GM21515 (cell line): Measurements from ENCODE around the gene TNFRSF6B.
A peak's percentile ranks its signal among the peaks of the same experiment; 100 is the strongest.
"Not testable (repeated sequence)": the region's sequence is repeated elsewhere in the genome, so short reads cannot be mapped to it uniquely, and the experiment has no call there.

Experiments
- ATAC-seq: cut with Tn5 transposase; IDR thresholded peaks from one replicate; pipeline ENCODE4 v1.9.1; 2021; ENCODE audit not compliant: unreplicated experiment

TNFRSF6B gene

DNA sequence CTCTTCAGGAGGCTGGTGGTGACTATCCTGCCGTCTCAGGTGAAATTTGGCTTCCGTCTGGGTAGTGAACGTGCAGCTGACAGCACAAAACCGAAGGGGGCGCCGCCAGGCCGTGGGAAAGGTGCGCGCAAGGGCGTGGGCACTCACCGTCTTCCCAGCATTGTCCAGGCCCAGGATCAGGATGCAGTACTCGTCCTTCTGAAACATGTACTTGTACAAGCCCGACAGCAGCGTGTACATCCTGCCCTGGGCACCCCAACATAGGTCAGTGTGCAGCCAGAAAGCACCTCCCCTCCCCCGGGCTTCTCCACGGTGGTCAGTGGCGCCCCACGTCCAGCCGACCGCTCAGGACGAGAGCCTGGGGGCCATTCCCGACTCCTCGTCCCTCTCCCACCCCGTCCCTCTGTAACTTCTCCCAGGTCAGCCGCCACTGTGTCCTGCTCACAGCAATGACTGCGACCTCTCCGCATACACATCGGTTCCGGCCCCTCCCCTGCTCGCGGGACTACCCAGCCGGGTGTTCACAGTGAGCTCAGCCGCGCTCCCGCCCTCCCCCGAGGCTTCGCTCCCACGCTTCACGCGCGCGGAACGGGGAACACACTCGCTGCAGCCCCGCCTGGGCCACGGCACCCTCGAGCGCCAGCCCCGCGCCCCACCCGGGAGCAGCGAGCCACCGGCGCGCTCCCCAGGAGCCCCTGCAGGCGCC, 10.6 kb downstream of the TNFRSF6B start:
- ATAC-seq, result peak; percentile 26

DNA sequence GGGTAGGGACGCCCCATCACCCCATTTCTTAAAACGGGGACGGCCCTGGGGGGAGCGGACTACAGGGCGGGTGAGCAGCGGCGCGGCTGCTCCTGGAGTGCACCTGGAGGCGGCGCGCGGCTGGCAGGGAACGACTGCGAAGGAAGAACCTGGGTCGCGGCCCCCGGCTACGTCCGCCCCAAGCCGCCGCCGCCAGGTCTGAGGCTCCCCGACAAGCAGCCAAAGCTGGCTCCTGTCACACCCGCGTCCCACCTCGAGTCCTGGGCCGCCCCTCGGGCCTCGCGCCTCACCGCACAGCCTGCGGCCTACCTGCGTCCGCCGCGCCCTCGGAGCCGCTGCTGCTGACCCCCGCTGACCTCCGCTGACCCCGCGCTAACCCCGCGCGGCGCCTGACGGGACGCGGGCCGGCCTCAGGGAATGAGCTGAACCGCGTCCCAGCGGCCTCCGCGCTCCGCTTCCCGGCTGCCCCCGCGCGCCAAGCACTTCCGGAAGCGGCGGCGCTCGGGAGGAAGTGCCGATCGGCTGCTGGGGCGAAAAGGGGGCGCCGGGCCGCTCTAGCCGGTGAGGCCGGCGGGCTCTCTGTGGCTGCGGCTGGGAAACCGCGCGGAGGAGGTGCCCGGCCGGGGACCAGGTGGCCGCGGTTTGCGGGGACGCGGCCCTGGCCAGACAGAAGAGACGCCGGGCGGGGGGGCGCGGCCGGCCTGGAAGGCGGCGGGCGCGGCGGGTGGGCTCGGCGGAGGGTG, 11.3 kb downstream of the TNFRSF6B start, which contains the start of the genes ARFRP1 and ZGPAT:
TSS of gene ARFRP1 (minus strand) at position 419 of the 743 bp plus-strand sequence. CDS start 885 bp downstream, outside the sequence.
TSS of gene ZGPAT (plus strand) at position 482 of the 743 bp plus-strand sequence. CDS start 542 bp downstream, outside the sequence.
- peak; percentile 57 for ATAC-seq

DNA sequence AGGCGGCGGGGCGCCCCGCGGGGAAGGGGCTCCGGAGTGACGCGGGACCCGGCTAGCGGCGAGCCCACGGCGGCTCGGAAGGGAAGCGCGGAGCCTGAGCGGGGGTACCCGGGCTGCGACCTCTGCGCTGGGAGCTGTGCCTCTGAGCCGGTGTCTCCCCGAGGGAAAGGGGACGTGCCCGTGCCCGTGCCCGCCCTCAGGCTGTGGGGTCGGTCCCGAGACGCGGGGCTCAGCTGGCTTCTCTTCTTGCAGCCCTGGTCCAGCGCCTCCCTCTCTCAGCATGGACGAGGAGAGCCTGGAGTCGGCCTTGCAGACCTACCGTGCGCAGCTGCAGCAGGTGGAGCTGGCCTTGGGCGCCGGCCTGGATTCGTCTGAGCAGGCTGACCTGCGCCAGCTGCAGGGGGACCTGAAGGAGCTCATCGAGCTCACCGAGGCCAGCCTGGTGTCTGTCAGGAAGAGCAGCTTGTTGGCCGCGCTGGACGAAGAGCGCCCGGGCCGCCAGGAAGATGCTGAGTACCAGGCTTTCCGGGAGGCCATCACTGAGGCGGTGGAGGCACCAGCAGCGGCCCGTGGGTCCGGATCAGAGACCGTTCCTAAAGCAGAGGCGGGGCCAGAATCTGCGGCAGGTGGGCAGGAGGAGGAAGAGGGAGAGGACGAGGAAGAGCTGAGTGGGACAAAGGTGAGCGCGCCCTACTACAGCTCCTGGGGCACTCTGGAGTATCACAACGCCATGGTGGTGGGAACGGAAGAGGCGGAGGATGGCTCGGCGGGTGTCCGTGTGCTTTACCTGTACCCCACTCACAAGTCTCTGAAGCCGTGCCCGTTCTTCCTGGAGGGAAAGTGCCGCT, 12.1 kb downstream of the TNFRSF6B start:
- peak; percentile 14 for ATAC-seq

DNA sequence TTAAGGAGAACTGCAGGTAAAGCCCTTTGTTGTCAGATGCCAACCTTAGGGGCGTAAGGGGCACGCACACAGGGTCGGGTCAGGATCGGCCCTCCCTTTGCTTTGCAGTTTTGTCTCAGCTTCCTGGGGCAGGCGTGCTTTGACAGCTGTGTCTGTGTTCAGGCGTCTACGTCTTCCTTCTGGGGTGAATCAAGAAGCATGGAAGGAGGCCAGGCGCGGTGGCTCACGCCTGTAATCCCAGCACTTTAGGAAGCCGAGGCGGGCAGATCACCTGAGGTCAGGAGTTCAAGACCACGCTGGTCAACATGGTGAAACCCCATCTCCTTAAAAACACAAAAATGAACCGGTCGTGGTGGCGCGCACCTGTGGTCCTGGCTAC, 12.7 kb downstream of the TNFRSF6B start:
- ATAC-seq, result no peak

DNA sequence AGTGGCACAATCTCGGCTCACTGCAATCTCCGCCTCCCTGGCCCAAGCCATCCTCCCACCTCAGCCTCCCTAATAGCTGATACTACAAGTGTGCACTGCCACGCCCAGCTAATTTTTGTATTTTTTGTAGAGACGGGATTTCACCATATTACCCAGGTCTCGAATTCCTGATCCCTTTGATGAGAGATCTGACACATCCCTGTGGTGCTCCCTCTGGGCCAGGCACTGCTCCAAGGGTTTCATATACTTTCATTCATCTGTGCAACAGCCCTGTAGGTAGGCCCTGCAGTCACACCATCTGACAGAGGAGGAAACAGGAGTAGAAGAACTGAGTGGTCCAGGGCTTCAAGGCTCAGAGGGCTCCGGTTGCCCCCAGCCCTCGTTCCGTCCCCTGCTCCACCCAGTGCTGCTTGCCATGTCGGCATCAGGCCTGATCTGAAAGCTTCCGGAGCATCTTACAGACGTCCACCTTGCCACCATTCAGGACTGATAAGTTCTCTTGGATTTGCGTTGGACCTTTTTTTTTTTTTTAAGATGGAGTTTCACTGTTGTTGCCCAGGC, 14.7 kb downstream of the TNFRSF6B start:
- ATAC-seq, result no peak

DNA sequence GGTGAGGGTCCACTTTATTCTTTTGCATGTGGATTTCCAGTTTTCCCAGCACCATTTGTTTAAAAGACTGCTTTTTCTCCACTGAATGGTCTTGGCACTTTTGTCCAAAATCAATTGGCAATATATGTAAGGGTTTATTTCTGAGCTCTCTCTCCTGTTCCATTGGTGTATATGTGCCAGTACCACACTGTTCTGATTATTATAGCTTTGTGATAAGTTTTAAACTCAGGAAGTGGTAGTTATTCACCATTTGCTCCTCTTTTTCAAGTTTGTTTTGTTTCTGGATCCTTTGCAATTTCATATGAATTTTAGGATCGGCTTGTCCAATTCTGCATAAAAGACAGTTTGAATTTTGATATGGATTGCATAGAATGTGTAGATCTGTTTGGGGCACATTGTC, 15.7 kb downstream of the TNFRSF6B start:
- ATAC-seq, result no peak

DNA sequence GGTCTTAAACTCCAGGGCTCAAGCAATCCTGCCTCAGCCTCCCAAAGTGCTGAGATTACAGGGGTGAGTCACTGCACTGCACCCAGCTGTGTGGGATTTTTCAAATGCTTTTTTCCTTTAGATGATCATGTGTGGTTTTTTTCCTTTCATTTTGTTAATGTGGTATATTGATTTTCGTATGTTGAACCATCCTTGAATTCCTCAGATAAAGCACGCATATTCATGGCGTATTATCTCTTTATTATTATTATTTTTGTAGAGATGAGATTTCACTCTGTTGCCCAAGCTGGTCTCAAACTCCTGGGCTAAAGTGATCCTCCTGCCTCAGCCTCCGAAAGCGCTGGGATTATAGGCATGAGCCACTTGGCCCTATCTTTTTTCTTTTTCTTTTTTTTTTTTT, 18.4 kb downstream of the TNFRSF6B start:
- ATAC-seq, result no peak

DNA sequence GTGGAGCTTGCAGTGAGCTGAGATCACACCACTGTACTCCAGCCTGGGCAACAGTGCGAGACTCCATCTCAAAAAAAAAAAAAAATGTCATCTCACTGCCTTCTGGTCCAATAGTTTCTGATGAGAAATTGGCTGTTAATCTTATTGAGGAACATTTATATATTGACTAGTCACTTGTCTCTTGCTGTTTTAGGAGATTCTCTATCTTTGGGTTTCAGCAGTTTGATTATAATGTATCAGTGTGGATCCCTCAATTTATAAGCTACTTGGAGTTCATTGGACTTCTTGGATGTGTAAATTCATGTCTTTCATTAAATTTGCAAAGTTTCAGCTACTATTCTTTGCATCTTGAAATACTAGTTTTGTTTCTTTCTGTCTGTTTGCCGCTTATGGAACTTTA, 22.5 kb downstream of the TNFRSF6B start:
- ATAC-seq, result no peak

DNA sequence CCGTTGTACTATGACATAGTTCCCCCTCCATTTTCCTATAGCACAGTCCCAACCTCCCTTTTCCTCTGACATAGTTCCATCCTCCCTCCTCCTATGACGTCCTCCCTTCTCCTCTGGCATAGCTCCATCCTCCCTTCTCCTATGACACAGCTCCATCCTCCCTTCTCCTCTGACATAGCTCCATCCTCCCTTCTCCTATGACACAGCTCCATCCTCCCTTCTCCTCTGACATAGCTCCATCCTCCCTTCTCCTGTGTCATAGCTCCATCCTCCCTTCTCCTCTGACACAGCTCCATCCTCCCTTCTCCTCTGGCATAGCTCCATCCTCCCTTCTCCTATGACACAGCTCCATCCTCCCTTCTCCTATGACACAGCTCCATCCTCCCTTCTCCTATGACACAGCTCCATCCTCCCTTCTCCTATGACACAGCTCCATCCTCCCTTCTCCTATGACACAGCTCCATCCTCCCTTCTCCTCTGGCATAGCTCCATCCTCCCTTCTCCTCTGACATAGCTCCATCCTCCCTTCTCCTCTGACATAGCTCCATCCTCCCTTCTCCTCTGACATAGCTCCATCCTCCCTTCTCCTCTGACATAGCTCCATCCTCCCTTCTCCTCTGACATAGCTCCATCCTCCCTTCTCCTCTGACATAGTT, 26.6 kb downstream of the TNFRSF6B start:
- not testable (repeated sequence) for ATAC-seq

DNA sequence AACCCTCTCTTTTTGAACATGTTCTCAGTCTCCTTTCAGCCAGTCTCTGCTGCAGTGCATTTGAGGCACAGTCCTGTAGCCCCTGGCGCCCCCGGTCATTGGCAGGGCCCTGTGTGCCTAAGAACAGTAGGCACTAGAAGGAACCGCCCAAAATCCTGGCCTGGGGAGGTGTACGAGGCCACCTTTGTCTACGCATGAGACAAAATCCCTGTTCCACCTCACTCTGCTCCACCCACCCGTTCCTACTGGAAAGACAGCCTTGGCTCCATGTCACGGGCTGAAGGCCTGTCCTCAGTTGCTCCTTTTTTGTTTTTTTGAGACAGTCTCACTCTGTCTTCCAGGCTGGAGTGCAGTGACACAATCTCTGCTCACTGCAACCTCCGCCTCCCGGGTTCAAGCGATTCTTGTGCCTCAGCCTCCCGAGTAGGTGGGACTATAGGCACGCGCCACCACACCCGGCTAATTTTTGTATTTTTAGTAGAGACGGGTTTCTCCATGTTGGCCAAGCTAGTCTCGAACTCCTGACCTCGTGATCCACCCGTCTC, 33.8 kb downstream of the TNFRSF6B start:
- ATAC-seq, result not testable (repeated sequence)

DNA sequence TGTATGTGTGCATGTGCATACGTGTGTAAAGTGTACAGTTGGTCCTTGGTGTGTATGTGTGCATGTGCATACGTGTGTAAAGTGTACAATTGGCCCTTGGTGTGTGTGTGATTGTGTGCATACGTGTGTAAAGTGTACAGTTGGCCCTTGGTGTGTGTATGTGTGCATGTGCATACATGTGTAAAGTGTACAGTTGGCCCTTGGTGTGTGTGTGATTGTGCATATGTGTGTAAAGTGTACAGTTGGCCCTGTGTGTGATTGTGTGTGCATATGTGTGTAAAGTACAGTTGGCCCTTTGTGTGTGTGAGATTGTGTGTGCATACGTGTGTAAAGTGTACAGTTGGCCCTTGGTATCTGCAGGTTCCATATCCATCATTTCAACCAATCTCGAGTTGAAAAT, 35.0 kb downstream of the TNFRSF6B start:
- ATAC-seq, result no peak

DNA sequence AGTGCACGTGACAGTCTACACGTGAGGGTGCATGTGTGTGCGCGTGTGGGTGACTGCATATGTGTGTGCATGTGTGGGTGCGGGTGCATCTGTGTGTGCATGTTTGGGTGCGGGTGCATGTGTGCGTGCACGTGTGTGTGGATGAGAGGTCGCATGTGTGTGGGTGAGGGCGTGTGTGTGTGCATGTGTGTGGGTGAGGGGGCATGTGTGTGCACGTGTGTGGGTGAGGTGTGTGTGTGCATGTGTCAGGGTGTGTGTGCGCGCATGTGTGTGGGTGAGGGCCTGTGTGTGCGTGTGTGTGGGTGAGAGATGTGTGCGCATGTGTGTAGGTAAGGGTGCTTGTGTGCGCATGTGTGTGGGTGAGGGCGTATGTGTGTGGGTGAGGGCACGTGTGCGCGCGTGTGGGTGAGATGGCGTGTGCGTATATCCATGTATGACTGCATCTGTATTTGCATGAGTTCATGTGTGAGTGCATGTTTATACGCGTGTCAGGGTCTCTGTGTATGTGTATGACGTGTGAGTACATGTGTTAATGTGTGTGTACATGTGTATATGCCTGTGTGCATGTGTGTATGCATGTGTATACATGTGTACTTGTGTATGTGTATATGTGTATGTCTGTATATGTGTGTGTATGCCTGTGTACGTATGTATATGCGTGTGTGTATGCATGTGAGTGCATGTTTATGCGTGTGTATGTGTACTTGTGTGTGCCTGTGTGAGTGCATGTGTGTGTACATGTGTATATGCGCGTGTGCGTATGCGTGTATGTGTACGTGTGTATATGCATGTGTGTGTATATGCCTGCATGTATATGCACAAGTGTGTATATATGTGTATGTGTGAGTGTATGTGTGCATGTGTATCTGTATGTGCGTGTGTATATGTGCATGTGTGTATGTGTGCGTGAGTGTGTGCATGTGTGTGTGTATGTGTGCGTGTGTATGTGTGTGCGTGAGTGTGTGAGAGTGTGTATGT, 36.0 kb downstream of the TNFRSF6B start:
- ATAC-seq, result no peak

DNA sequence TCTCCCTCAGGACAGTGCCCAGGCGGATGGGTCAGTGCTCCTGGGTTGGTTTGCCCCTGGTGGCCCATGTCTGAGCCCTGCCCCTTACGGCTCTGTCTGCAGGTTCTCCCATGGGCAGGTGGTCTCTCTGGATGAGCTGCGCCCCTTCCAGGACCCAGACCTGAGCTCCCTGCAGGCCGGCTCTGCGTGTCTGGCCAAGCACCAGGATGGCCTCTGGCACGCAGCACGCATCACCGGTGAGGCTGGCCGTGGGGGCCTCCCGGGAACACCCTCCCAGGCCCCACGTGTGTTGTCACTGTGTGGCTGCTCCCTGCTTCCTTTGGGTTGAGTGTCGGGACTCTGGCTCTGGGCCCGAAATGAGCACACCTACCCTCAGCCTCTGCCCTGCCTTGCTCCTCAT, 36.7 kb downstream of the TNFRSF6B start:
- no peak for ATAC-seq

DNA sequence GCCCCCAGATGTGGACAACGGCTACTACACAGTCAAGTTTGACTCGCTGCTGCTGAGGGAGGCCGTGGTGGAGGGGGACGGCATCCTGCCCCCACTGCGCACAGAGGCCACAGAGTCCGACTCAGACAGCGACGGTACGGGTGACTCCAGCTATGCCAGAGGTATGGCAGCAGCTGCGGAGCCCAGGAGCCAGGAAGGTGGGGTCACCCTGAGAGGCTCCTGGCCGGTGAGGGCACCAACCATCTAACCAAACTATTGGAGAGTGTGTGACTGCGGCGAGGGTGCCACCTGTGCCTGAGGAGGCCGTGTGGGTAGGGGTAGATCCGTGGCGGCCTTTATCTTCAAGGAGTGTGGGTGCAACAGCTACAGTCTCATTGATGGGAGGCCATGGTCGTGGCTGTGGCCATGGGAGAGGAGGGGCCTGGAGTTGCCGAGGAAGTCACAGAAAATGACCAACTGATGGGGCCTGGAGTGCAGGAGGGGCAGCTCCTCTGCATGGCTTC, 37.2 kb downstream of the TNFRSF6B start:
- no peak for ATAC-seq

DNA sequence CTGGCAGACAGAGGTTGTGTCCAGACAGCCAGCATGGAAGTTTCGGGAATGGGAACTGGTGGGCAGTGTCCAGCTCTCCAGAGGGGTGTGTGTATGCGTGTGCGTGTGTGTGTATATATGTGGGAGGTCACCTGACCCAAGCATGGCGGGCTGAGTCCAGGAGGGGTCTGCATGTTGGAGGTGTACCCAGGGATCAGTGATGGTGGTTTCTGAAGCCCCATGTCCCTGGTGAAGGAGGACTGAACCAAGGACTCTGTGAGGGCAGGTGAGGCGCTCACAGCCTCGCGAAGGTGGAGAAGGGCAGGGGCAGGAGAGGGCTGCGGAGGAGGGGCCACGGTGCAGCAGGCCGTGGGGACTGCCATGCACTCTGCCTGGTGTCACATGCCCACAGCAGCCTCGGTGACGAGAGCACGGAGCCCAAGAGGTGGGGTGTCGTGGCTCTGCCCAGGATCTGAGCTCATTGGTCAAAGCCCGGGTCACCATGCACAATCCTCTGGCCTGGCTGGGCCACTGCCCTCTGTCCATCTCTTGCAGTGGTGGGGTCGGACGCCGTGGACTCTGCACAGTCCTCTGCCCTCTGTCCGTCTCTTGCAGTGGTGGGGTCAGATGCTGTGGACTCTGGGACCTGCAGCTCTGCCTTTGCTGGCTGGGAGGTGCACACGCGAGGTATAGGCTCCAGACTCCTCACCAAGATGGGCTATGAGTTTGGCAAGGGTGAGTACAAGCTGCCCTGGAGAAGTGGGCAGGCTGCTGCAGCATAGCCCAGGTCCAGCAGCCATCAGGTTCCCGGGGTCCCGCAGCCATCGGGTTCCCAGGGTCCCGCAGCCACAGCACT, 37.9 kb downstream of the TNFRSF6B start:
- ATAC-seq, result no peak

DNA sequence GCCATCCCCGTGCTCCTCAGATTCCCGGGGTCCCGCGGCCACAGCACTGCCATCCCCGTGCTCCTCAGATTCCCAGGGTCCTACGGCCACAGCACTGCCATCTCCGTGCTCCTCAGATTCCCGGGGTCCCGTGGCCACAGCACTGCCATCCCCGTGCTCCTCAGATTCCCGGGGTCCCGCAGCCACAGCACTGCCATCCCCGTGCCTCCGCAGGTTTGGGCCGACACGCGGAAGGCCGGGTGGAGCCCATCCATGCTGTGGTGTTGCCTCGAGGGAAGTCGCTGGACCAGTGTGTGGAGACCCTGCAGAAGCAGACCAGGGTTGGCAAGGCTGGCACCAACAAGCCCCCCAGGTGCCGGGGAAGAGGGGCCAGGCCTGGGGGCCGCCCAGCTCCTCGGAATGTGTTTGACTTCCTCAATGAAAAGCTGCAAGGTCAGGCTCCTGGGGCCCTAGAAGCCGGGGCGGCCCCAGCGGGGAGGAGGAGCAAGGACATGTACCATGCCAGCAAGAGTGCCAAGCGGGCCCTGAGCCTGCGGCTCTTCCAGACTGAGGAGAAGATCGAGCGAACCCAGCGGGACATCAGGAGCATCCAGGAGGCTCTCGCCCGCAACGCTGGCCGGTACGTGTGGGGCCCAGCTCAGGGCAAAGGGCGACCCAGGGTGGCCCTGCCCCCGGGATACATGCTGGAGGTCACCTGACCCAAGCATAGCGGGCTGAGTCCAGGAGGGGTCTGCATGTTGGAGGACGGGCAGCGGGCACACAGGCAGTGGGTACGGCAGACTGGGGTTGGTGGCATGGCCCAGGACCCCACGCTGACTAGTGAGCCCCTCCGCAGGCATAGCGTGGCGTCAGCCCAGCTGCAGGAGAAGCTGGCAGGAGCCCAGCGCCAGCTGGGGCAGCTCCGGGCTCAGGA, 38.8 kb downstream of the TNFRSF6B start:
- ATAC-seq, result no peak
